K562 (cell line): ENCODE data around the gene LY6G6F. TPM values are rescaled to one million over a fixed set of nuclear protein-coding genes. Genes with fewer than 3 reads are reported as not detected.

Source experiments
- ARID3A ChIP-seq: IDR thresholded peaks from 2 replicates; pipeline ENCODE4 v1.6.1; 2012; ENCODE audit warnings: low read depth, low read length, improper control_type of control experiment, borderline replicate concordance
- BRD9 ChIP-seq: fragments of 450-650 bp; IDR thresholded peaks from 2 replicates; pipeline ENCODE4 v1.6.1; 2018; ENCODE audit warnings: low read depth; ENCODE audit not compliant: partially characterized antibody
- CEBPG ChIP-seq, 3 experiments: fragments of 200-800 bp in 1 of 3; sonication (Bioruptor generic) in 1 of 3; sonication (generic) in 1 of 3; formaldehyde crosslinking in 1 of 3; IDR thresholded peaks in 2 of 3; conservative IDR thresholded peaks in 1 of 3; 2 replicates each; pipeline versions ENCODE4 v1.6.1 to v1.8.0; 2016 to 2022; ENCODE audit warnings: missing compliant biosample characterization in 2 of 3, missing genetic modification characterization in 2 of 3, mild to moderate bottlenecking in 1 of 3, missing genetic modification reagents in 1 of 3
- CREB5 ChIP-seq: fragments of 250-450 bp; sonication (Bioruptor Pico); IDR thresholded peaks from 2 replicates; pipeline ENCODE4 v1.5.0; 2020; ENCODE audit warnings: mild to moderate bottlenecking
- EGR1 ChIP-seq: fragments of 450-650 bp; conservative IDR thresholded peaks from 2 replicates; pipeline ENCODE4 v1.6.1; 2017; ENCODE audit warnings: mild to moderate bottlenecking
- ETV5 ChIP-seq: sonication (generic); formaldehyde crosslinking; IDR thresholded peaks from 2 replicates; pipeline ENCODE4 v1.4.0; 2020; ENCODE audit warnings: low read depth, mild to moderate bottlenecking, missing genetic modification reagents
- HCFC1 ChIP-seq: IDR thresholded peaks from 2 replicates; pipeline ENCODE4 v1.6.1; 2012; ENCODE audit warnings: low read depth, low read length, improper control_type of control experiment
- HNRNPK ChIP-seq: fragments of 200-400 bp; formaldehyde crosslinking; IDR thresholded peaks from one replicate; pipeline ENCODE4 v1.6.1; 2018; ENCODE audit warnings: mild to moderate bottlenecking, low read depth, low read length; ENCODE audit not compliant: poor library complexity, severe bottlenecking
- KAT7 ChIP-seq: sonication (generic); formaldehyde crosslinking; IDR thresholded peaks from 2 replicates; pipeline ENCODE4 v1.8.0; 2022; ENCODE audit warnings: missing genetic modification reagents, mild to moderate bottlenecking, borderline replicate concordance
- KDM4B ChIP-seq, 2 experiments: fragments of 450-650 bp in 1 of 2; sonication (generic) in 1 of 2; IDR thresholded peaks; 2 replicates each; pipeline ENCODE4 v1.6.1; 2016 to 2017; ENCODE audit warnings: borderline replicate concordance in 2 of 2, antibody characterized with exemption in 1 of 2, low read depth in 1 of 2, mild to moderate bottlenecking in 1 of 2
- KLF6 ChIP-seq: fragments of 250-450 bp; sonication (Bioruptor Pico); IDR thresholded peaks from 2 replicates; pipeline ENCODE4 v1.4.0; 2020; ENCODE audit warnings: mild to moderate bottlenecking, moderate library complexity, borderline replicate concordance
- MCM7 ChIP-seq, 2 experiments: fragments of 450-650 bp; IDR thresholded peaks; 2 replicates each; pipeline ENCODE4 v1.6.1; 2016 to 2018
- MITF ChIP-seq: IDR thresholded peaks from 2 replicates; pipeline ENCODE4 v1.6.1; 2014; ENCODE audit warnings: antibody characterized with exemption
- PYGO2 ChIP-seq: fragments of 450-650 bp; IDR thresholded peaks from 2 replicates; pipeline ENCODE4 v1.6.1; 2016; ENCODE audit warnings: mild to moderate bottlenecking, missing genetic modification characterization, moderate library complexity, missing compliant biosample characterization
- RBM22 ChIP-seq: fragments of 200-400 bp; formaldehyde crosslinking; IDR thresholded peaks from 2 replicates; pipeline ENCODE4 v1.6.1; 2018; ENCODE audit warnings: low read length, low read depth; ENCODE audit not compliant: poor library complexity, severe bottlenecking
- SAFB ChIP-seq: fragments of 200-400 bp; formaldehyde crosslinking; IDR thresholded peaks from 2 replicates; pipeline ENCODE4 v1.6.1; 2017; ENCODE audit warnings: low read depth, low read length, borderline replicate concordance
- TFE3 ChIP-seq: fragments of 450-650 bp; formaldehyde crosslinking; IDR thresholded peaks from 2 replicates; pipeline ENCODE4 v1.4.0; 2020; ENCODE audit warnings: mild to moderate bottlenecking, mixed read lengths
- WHSC1 ChIP-seq: IDR thresholded peaks from one replicate; pipeline ENCODE4 v1.6.1; 2012; ENCODE audit warnings: low read length, control low read depth, inconsistent platforms
- ZNF140 ChIP-seq: fragments of 250-450 bp; sonication (Bioruptor Pico); IDR thresholded peaks from 2 replicates; pipeline ENCODE4 v1.8.0; 2021; ENCODE audit warnings: moderate library complexity, mild to moderate bottlenecking, inconsistent platforms
- ZNF583 ChIP-seq: fragments of 250-450 bp; sonication (Bioruptor Pico); IDR thresholded peaks from 2 replicates; pipeline ENCODE4 v1.4.0; 2020
- polyA plus RNA-seq, 8 experiments: library from polyadenylated mRNA; depleted of rRNA in 4 of 8; stranded (reverse) in 5 of 8; unstranded in 3 of 8; fragments of >200 nt; fragmentation: Nextera tagmentation in 2 of 8; fragmentation: Illumina TruSeq in 1 of 8; extraction: Ambion mirVana in 2 of 8; extraction: Trizol in 1 of 8; gene quantifications; 2 replicates each; pipeline versions ENCODE4 v1.2.1 to v1.2.3, GENCODE V29; 2011 to 2014; ENCODE audit warnings: inconsistent platforms in 1 of 8, missing spikeins in 1 of 8
- total RNA-seq, 7 experiments: library from RNA; depleted of rRNA in 6 of 7; stranded (reverse); fragments of >200 nt in 6 of 7; fragmentation: Illumina TruSeq in 2 of 7; extraction: Trizol in 2 of 7; gene quantifications; 2 replicates each; pipeline versions ENCODE4 v1.2.1 to v1.2.3, GENCODE V29; 2011 to 2021; ENCODE audit warnings: low replicate concordance in 1 of 7

The LY6G6F gene
- total and polyA plus RNA-seq, 9 of the 15 experiments (the other 6 are each of a cell fraction or from before 2014, with no cell fraction given): 0.14 to 0.50 (median 0.28) TPM; not detected in 2

GRCh38 chr6:31725502-31726350 lies 19.1 kb downstream of the LY6G6F start (continued):
- TF ChIP-seq MITF (peak; percentile 50; the same call in 1 of the 2 replicates), RBM22 (no peak), HNRNPK (no peak), KLF6 (CRISPR knock-in tag) (peak; percentile 88; the same call in 1 of the 2 replicates), KAT7 (peak; percentile 94), HCFC1 (no peak), CEBPG (CRISPR knock-in tag; IDR thresholded peaks at IDR 0.05) (no peak), CEBPG (tag; conservative IDR thresholded peaks at IDR 0.05 in 1 of 2, IDR thresholded peaks at IDR 0.05 in 1 of 2) (peak in 1 of 2 experiments; percentile 82; a peak in 2 of 4 replicates), PYGO2 (tag) (no peak), CREB5 (CRISPR knock-in tag) (peak; percentile 39; the same call in 1 of the 2 replicates), ZNF583 (peak; percentile 92), MCM7 (IDR thresholded peaks at IDR 0.05) (no peak), SAFB (no peak), EGR1 (peak; percentile 70), BRD9 (no peak), ETV5 (CRISPR knock-in tag) (no peak), ZNF140 (no peak), KDM4B (IDR thresholded peaks at IDR 0.05; ENCODE audit: borderline replicate concordance in 2 of 2, low read depth in 1 of 2) (no peak), ARID3A (no peak), TFE3 (no peak; the same call in 1 of the 2 replicates), WHSC1 (no peak)
